C4-2B (cell line): ENCODE data around the gene ASIP.
"Not testable (repeated sequence)": the region's sequence is repeated elsewhere in the genome, so short reads cannot be mapped to it uniquely, and the experiment has no call there.

Experiments
- CTCF ChIP-seq: fragments of 450-650 bp; conservative IDR thresholded peaks from 2 replicates; pipeline ENCODE4 v1.5.1; 2017; ENCODE audit warnings: mild to moderate bottlenecking
- ZFX ChIP-seq: fragments of 450-650 bp; IDR thresholded peaks from 2 replicates; pipeline ENCODE4 v1.6.1; 2017

GRCh38 chr20:34298294-34298784 is 57.1 kb downstream of the ASIP start:
- not testable (repeated sequence) for TF ChIP-seq CTCF, ZFX
